Fibroblast of skin of abdomen (primary cell): Measurements from ENCODE around the gene FGF11.

Source experiments
- DNase-seq: peaks from one replicate; pipeline ENCODE4 v3.0.0-alpha.2; 2013

Gene FGF11

DNA sequence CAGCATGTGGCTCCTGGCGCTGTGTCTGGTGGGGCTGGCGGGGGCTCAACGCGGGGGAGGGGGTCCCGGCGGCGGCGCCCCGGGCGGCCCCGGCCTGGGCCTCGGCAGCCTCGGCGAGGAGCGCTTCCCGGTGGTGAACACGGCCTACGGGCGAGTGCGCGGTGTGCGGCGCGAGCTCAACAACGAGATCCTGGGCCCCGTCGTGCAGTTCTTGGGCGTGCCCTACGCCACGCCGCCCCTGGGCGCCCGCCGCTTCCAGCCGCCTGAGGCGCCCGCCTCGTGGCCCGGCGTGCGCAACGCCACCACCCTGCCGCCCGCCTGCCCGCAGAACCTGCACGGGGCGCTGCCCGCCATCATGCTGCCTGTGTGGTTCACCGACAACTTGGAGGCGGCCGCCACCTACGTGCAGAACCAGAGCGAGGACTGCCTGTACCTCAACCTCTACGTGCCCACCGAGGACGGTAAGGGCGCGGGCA, 31.0 kb upstream of the FGF11 start:
- DNase-seq, result no peak

DNA sequence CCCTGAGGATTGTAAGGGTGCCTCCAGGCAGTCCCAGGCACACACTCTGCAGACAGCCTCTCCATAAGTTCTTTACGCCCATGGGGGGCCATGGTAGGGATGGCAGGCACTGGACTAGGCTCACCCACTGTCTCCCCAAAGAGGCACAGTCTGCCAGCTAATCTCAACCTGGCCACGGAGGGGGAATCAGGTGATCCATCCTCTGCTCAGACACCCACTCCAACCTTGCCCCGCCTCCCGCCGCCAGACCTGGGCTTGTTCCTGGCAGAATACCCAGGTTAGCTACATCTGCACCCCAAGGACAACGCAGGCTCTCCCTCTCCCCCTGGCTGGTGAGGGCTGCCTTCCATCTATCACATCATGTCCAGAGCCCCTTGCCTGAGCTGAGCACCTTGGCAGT, 30.4 kb upstream of the FGF11 start:
- DNase-seq, result no peak

DNA sequence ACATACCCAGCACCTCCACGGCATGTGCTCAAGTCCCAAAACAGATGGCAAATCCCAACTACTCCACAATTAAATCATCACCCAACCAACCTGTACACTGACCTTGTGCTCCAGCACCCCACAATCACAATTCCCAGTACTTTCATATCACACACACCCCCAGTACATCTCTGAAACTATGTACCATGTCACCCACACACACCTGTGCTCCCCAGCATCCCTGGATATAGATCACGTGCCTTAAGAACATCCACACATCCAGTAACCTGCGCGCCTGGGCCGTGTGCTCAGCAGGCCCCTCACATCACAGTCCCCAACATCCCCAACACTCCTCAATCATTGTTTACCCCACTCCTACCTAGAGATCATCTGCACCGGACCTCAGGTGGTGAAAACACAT, 29.6 kb upstream of the FGF11 start:
- DNase-seq, result no peak

DNA sequence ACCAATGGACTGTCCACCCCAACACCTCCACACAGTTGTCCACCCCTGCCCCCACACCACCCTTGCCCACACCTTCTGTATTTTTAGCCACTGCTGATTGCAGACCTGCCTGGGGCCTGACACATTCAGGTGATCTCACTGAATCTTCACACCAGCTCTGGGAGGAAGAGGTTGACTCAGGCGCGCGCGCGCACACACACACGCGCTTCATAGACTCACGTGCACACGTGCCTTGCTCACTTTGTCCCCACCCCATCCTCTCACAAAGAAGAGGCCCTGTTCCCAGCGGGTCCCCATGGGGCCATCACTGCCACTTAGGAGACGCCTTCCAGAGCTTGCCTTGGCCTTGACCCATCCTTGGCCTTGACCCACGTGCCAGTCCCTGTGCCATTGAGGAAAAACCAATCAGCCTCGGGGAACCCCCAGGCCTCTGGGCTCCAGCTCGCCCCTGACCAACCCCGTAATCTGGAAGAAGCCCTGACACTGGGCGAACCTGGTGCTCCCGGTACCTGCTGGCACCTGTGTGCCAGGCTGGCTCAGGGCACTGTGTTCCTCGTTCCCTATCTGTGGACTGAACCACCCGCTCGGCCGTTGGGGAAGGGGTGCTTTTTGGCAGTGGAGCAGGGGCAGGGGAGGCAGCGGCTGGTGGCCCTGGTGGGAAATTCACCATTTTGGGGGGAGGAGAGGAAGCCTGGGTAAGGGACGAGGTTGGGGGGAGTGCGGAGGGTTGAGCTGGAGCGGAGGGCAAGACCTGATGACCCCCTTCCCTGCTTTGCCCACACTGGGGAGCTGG, 28.5 kb upstream of the FGF11 start:
- DNase-seq, result no peak

DNA sequence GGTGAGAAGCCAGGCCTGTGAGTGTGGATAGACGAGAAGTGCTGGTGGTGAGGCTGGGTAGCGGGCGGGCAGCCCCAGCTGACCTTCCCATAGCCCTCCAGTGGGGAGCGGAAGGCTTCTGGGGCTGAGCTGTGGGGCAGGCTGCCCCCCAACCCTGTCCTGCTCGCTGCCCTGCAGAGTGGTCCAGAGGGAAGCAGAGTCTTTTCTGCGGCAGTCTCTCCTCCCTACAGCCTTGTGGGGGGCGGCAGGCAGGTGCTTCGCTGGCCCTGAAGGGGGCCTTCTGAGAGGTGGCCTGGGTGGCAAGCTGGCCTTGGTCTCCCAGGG, 27.9 kb upstream of the FGF11 start:
- no peak for DNase-seq

DNA sequence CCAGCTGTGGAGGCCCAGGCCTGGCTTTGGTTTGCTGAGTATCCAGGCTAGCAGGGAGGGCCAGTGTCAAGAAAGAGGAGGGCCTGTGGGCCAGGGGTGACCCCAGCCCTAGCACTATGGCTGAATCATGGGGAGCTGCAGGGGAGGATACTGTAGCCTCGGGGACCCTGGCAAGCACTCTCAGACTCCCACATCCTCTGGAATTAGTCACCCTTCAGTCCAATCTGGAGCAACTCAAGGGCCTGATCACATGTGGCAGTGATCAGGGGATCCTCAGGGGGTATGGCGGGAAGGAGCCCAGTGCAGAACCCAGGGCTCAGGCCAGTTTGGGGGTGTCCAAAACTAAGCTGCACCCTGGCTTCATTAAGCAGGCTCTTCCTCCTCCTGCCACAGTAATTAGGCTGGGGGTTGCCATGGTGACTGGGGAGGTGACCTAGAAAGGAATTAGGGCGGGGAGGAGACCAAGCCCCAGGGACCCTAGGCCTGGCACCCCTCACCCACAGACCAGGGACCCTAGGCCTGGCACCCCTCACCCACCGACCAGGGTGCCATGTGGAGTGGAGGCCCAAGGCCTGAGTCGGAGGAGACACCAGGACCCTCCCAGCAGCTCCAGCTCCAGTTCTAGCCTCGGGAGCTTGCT, 25.8 kb upstream of the FGF11 start:
- peak; percentile 41 for DNase-seq

DNA sequence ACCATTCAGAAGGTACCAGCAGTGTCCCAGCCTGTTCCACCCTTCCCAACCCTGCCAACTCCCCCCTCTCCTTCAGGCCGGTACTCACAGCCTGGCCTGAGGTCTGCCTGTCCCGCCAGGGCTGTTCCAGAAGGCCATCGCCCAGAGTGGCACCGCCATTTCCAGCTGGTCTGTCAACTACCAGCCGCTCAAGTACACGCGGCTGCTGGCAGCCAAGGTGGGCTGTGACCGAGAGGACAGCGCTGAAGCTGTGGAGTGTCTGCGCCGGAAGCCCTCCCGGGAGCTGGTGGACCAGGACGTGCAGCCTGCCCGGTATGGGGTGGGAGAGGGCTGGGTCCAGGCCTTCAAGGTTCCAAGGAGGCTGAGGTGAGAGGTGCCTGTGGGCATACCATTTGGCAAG, 24.5 kb upstream of the FGF11 start:
- DNase-seq, result no peak

DNA sequence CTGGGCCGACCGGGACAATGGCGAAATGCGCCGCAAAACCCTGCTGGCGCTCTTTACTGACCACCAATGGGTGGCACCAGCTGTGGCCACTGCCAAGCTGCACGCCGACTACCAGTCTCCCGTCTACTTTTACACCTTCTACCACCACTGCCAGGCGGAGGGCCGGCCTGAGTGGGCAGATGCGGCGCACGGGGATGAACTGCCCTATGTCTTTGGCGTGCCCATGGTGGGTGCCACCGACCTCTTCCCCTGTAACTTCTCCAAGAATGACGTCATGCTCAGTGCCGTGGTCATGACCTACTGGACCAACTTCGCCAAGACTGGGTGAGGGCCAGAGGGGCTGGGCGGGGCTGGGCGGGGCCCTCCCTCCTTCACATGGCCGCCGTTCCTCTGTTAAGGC, 23.5 kb upstream of the FGF11 start:
- DNase-seq, result no peak

DNA sequence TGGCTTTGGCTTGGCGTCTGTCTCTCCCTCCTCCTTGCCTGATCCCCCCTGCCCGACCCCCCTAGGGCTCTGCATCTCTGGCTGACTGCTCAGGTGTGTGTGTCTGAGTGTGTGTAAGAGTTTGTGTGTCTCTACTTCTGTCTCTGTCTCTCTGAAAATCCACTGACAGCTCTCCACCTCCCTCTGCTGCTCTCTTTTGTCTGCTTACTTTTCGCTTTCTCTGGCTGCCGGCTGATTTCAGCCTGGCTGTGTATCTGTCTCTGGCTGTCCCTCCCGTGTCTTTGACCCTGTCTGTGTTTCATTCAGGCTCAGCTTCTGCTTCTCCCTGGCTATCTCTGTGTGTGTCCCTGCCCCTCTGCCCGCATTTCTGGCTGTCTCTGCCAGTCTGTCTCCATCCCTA, 23.0 kb upstream of the FGF11 start:
- no peak for DNase-seq

DNA sequence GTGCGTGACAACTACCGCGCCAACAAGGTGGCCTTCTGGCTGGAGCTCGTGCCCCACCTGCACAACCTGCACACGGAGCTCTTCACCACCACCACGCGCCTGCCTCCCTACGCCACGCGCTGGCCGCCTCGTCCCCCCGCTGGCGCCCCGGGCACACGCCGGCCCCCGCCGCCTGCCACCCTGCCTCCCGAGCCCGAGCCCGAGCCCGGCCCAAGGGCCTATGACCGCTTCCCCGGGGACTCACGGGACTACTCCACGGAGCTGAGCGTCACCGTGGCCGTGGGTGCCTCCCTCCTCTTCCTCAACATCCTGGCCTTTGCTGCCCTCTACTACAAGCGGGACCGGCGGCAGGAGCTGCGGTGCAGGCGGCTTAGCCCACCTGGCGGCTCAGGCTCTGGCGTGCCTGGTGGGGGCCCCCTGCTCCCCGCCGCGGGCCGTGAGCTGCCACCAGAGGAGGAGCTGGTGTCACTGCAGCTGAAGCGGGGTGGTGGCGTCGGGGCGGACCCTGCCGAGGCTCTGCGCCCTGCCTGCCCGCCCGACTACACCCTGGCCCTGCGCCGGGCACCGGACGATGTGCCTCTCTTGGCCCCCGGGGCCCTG, 22.2 kb upstream of the FGF11 start:
- DNase-seq, result no peak

DNA sequence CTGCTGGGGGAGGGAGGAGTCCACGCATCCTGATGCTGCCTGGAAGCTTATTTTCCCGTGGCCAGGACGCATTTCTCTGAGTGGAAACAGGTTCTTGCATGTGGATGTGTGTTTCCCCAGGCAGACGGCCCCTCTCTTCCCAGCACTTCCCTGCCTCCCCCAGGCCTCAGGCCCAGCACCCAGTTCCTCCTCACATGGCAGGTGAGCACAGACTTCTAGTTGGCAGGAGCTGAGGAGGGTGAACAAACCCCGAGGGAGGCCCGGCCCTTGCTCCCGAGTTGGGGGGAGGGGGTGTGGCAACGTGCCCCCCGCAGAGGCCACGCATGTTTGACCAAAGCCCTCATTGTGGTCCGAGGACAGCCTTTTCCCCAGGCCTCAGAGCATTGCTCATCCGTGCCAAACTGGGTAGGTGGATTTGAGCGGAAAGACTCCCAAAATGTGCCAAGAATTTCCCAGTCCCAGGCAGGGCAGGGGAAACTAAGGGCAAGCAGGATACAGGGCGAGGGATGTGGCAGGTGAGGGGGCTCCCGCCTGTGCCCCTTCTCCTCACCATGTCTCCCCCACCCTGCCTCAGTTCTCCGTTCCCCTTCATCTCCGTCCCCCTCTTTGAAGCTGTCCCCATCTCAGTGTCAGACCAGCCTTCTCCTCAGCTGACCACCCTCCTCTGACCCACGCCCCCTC, 20.7 kb upstream of the FGF11 start:
- DNase-seq, result no peak

DNA sequence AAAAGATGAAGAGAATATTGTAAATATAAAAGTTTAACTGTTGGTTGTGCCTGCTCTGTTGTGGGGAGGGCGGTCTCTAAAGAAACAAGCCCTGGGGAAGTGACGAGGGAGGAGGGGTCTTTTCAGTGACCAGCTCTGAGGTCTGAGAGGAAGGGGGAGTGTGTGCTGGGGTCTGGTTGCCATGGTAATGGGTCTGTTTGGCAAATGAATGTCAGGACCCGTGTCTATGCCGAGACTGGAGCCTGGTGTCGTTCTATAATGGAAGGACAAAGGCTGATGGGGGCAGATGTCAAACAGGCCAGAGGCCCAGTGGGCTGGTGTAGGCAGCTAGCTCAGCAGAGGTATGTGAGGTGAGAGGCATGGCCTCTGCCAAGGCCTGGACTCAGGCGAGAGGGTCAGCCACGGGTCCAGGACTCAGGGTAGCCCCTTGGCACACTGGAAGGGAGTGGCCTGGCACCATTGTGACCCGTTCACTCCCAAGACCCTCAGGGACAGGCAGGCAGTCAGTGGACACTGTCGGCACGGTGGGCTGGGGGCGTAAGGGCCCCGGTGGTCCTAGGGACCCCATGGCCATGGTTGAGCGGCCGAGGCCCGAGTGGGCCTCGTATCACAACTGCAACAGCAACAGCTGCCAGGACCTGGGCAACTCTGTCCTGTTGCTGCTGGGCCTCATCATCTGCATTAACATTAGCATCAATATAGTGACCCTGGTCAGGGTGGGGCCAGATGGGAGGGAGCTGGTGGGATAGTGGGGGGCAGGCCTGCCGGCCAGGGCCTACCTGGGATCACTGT, 19.3 kb upstream of the FGF11 start, which contains the start of gene SPEM1:
Gene SPEM1, plus strand, starts transcription at position 506 of the 792 bp plus-strand sequence. Its CDS starts 61 bp downstream, at position 567.
- DNase-seq, result no peak

DNA sequence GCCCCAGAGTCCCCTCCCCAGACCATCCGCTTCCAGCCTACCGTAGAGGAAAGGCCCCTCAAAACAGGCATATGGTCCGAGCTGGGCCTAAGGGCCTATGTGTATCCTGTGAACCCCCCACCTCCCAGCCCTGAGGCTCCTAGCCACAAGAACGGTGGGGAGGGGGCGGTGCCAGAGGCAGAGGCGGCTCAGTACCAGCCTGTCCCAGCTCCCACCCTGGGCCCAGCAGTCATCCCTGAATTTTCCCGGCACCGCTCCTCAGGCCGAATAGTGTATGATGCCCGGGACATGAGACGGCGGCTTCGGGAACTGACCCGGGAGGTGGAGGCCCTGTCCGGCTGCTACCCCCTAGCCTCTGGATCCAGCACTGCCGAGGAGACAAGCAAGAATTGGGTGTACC, 18.1 kb upstream of the FGF11 start:
- DNase-seq, result no peak

DNA sequence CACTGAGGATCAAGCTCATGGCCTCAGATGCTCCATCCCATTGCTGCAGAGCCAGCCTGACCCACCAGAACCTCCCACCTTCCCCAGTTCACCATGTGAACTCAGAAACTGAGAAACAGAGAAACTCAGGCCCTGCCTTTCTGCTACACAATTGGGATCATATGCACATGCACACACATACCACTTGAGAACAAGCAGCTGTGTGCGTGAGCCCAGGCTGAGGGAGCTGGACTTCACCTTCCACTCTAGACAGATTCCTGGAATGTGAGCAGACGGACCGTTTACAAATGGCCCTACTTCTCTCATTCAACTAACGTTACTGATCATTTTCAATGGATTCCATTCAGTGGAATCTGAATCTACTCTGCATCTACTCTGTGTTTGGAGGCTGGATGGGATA, 15.6 kb upstream of the FGF11 start:
- DNase-seq, result no peak

DNA sequence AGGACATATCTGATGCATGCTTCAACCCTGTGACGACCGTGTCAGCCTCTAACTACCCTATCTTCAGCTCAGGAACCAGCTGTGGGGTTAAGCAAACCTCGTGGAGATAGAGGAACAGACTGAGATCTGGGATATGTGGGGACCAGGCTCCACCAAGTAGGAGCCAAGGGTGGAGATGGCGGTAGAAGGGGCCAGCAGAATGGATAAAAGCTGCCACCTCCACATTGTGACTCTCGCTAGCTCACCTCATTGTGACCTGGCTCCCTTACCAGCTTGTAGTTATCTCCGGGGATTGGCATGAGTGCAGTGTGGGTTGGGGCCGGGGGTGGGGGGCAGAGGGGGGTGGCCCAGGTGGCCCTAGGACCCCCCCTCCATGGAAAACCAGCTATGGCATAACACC, 14.0 kb upstream of the FGF11 start, which contains the start of gene SPEM2:
Gene SPEM2, plus strand, starts transcription at position 301 of the 400 bp plus-strand sequence. Its CDS starts 73 bp downstream, at position 374.
- no peak for DNase-seq

DNA sequence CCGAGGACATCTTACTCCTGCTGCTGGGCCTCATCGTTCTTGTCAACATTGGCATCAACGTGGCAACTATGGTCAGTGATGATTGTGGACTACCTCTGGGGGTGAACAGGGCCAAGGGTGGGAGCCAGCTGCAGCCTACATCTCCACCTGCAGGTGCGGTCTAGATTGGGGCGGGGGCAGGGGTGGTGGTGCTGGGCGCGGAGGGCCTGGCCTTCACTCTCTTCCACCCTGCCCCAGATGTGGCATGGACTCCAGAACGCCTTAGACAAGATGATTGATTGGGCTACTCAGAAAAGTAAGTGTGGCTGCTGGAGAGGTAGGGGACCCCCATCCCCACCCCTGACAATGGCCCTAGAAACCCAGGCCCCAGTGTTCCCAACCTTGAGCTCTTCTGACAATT, 13.6 kb upstream of the FGF11 start:
- DNase-seq, result no peak

DNA sequence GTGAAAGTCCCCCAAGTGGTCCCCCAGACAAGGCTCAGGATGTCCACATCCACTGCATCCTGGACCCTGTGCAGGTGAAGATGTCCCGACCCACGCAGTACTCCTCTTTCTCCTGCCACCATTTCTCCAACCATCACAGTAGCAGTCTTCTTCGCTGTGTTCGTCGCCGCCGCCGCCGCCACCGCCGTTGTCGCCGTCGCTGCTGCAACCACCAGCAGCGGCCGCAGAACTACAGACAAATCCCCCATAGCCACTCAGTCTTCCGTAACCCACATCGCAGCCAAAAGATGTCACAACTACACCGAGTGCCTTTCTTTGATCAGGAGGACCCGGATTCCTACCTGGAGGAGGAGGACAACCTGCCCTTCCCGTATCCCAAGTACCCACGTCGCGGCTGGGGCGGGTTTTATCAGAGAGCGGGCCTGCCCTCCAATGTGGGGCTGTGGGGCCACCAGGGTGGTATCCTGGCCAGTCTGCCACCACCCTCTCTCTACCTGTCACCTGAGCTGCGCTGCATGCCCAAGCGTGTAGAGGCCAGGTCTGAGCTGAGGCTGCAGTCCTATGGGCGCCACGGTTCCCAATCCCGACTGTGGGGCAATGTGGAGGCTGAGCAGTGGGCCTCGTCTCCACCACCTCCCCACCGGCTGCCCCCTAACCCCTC, 13.0 kb upstream of the FGF11 start:
- DNase-seq, result no peak

DNA sequence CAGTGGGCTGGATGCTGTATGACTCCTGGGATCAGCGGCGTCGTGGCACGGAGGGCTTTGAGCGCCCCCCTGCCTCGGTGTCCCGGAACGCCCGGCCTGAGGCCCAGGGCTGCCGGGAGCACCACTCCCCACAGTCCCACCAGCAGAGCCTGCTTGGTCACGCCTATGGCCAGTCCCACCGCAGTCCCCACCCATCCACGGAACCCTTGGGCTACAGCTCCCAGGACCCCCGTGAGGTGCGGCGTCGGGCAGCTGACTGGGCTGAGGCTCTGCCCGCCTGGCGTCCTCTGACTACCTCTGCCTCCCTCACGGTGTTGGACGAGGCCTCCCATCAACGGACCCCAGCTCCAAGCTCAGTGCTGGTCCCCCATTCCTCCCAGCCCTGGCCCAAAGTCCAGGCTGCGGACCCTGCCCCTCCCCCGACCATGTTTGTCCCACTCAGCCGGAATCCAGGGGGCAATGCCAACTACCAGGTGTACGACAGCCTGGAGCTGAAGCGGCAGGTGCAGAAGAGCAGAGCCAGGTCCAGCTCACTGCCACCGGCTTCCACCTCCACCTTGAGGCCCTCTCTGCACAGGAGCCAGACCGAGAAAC, 12.3 kb upstream of the FGF11 start:
- no peak for DNase-seq

DNA sequence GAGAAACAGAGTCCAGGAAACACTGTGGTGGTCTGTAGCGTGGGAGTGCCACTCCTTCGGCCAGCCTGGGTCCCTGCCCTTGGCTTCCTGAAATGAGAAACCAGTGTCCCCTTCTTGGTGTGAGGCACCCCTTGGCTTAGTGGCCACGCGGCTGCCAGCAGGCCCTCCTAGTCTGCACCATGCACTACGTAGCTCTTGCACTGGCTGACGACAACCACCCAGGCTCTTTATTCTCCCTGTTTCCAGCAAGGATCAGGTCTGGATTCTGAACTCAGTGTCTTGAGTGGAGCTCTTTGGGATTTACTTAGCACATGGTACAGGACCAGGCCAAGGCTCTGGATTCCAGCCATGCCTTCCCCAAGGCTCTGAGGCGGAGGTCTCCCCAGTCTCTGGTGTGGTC, 11.8 kb upstream of the FGF11 start:
- no peak for DNase-seq

DNA sequence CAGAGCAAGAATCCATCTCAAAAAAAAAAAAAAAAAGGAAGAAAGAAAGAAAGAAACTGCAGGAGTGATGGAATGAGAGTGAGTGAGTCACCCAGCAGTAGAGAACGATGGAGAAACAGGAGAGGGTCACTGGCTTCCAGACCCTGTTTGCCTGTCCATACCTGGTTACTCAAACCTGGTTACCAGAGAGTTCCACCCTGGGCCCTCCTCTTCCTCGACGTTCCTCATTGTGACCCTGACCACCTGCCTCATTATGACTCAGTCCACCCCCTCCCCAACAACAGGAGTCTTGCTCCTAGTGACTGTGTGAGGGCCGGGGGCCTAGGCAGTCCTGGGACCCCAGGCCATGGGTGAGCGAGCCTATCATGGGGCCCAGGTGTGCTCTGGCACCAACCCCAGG, 10.8 kb upstream of the FGF11 start, which contains the start of gene SPEM3:
Gene SPEM3, plus strand, starts transcription at position 301 of the 400 bp plus-strand sequence. Its CDS starts 46 bp downstream, at position 347.
- no peak for DNase-seq

DNA sequence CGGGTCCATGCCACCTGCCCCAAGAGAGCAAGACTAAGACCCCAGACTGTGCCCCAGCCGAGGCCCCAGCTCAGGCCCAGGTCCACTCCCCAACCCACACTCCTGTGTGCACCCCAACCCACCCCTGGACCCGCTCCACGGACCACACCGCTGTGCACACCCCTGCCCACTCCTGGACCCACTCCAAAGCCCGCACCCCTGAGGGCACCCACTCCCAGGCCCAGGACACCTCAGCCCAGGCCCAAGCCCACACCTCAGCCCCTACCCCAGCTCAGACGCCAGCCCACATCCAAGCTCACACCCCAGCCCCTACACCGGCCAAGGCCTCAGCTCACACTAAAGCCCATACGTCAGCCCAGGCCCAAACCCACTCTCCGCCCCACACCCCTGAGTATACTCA, 9.6 kb upstream of the FGF11 start:
- DNase-seq, result no peak
